NCI-H69 (cell line): ENCODE results near the gene GPR15LG.
A peak's percentile ranks its signal among the peaks of the same experiment; 100 is the strongest.
"Not testable (repeated sequence)": the region's sequence is repeated elsewhere in the genome, so short reads cannot be mapped to it uniquely, and the experiment has no call there.

Source experiments
- DNase-seq: peaks from one replicate; lab custom pipeline; 2025; lab: John Stamatoyannopoulos, UW

GPR15LG gene

DNA sequence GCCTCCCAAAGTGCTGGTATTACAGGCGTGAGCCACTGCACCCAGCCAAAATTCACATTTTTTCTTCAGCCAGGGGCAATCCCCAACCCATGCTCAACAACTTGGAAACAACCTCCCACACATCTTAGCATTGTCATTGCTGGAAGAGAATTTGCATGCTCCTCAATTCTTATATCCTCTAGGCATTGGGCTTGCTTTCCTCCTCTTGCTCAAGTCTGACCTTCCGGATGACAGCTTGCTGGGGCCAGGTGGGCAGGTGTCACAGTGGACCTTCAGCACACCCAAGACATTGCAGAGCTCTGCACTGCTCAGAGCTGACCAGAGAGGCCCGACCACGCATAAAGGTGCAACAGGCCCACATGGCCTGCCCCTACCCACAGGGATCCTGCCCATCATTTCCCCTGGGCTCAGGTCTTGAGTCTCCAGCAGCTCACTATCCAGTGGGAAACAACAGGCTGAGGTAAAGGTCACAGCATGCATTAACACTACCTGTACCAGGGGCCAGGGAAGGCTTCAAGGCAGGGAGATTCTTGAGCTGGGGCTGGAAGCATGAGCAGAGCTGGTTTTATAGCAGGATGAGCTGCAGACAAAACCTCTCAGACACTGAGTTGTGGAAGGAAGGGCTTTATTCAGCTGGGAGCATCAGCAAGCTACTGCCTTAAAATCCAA, 6.8 kb upstream of the GPR15LG start:
- no peak for DNase-seq

DNA sequence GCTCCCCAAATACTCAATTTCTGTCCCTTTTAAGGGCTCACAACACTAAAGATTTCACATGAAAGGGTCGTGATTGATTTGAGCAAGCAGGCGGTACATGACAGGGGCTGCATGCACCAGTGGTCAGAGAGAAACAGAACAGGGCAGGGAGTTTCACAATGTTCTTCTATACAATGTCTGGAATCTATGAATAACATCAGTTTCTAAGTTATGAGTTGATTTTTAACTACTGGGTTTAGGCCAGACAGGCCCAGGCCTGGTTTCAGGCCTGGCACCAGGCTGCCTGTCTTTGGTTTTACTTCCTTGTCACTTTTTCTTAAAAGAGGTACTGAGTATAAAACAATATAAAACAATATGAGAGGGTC, 6.3 kb upstream of the GPR15LG start:
- not testable (repeated sequence) for DNase-seq

DNA sequence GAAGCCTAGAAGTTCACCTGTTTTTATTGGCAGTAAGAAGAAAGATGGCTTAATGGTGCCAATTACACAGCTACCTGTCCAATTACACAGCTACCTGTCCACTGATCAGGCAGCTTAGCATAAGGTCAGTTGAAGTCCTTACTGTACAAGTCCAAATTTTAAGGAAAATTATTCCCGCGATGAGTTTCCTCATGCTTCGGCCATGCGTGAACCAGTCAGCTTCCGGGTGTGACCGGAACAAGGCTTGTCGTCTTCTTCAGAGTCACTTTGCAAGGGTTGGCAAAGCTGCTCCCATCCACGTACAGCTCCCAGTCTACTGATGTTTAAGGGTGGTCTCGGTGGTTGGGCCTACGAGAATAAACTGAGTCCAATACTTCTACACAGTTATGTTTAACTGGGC, 5.2 kb upstream of the GPR15LG start:
- not testable (repeated sequence) for DNase-seq

DNA sequence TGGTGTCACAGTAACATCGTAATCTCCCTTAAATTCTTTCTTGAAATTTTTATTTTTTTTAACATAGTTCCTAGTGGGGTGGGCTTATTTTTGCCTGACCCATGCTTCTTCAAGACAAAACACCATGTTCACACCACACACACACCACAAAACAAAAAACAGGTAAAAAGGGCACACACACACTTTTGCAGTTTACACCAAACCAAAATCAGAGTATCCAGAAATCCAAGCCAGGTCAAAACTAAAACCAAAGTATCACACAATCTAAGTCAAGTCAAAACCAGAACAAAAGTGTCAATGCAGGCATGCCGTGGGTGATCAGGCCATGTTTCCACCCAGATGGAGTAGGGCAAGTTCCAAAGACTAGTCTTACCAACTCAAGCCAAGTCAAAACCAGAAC, 2.4 kb upstream of the GPR15LG start:
- DNase-seq: not testable (repeated sequence)

DNA sequence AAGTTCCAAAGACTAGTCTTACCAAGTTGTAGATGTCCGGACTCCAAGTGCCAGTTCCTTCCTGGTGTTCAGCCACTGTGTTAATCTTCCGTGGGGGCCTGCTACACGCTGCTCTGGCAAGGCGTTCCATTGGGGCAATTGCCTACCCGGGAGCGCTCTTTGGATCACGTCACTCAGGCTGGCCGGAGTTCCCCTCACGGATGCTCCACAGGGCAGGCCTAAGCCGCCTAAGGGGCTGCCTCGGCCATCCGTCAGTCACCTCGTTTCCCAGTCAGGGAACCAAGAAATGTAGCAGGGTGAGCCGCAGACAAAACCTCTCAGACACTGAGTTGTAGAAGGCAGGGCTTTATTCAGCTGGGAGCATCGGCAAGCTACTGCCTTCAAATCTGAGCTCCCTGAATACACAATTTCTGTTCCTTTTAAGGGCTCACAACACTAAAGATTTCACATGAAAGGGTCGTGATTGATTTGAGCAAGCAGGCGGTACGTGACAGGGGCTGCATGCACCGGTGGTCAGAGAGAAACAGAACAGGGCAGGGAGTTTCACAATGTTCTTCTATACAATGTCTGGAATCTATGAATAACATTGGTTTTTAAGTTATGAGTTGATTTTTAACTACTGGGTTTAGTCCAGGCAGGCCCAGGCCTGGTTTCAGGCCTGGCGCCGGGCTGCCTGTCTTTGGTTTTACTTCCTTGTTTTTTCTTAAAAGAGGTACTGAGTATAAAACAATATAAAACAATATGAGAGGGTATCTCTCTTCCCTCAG, 1.7 kb upstream of the GPR15LG start:
- DNase-seq: not testable (repeated sequence)

DNA sequence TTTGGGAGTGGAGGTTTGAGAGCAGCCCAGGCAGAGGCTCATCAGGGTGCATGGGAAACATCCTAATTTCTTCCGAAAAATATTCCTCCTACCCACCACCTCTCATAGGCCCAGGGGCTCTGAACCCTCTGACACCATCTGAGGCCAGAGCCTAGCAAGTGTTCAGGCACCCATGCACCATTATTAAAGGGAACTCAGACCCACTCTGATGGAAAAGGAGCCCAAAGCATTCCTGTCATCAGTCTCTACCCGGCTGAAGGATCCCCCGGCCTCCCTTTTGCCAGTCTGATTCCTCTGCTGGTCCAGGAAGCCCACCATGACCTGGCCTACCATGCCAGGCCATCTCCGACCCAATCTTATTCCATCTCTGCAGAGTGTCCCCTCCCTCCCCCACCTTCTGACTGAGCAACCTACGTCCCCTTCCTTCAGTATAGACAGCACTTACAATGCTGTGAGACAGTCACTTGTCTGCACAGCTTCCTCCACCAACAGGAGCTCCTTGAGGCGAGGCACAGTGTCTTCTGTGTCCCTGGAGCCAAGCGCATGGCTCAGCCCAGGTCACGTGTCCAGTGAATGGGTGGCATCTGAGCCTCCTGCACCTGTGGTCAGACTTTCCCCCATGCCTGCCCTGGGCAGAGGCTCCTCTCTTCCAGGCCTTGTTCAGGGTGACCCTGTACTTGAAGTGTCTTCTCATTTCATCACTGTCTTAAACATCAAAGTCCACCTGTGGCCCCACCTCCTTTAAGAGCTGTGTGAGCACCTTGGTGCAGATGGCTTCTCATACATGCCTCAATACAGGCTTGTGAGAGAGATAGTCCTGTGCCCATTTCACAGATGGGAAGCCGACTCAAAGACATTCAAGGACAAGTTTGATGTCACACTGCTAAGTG, 889 bp upstream of the GPR15LG start:
- no peak for DNase-seq

DNA sequence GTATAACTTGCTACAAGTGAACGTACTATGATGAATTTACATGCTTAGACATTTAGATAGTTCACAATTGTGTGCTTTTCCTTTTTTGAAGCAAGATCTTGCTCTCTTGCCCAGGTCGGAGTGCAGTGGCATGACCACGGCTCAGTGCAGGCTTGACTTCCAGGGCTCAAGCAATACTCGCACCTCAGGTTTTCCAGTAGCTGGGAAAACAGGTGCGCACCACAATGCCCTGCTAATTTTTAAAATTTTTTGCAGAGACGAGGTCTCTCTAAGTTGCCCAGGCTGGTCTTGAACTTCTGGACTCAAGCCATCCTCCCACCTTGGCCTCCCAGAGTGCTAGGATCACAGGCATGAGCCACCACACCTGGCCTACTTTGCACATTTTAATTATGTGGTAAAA, 1.8 kb downstream of the GPR15LG start:
- DNase-seq: no peak

DNA sequence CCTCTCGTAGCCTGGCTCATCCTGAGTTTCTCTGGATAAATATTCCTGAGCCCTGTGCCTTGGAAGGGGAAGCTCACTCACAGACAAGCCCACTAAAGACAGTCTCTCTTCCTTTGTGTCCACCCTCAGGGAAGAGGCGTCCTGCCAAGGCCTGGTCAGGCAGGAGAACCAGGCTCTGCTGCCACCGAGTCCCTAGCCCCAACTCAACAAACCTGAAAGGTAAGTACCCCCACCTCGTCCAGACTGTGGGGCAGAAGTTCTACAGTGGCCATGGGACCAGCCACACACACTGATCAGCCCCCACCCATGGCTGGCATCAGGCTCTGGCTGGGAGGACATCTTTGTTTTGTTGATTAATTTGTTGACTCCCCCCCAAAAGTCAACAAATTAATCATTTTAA, 2.8 kb downstream of the GPR15LG start:
- no peak for DNase-seq

DNA sequence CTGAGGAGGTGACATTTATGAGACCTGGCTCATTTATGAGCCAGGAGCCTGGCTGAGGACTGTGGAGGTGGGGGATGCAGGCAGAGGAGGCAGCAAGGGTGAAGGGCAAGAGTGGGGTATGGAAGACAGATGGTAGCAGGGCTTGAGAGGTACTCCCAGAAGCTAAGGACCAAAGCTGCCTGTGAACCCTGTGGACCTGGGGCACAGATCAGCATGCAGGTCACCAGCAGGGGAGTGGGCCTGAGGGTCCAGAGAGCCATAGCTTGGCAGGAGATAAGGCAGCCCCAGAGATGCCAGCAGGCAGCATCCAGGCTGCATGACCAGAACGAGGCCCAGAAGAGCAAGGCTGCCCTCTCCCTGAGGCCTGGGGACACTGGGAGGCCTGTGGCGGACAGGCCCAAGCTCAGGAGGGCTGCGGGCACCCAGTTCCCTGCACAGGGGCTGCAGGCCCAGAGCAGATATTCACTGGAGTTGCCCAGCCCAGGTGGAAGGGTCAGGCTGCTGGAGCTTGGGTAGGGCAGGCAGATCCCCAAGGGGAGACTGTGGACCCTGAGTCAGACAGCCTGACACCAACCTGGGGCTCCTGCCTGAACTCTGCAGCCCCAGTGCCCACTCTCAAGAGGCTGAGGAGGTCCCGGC, 3.4 kb downstream of the GPR15LG start:
- DNase-seq: no peak

DNA sequence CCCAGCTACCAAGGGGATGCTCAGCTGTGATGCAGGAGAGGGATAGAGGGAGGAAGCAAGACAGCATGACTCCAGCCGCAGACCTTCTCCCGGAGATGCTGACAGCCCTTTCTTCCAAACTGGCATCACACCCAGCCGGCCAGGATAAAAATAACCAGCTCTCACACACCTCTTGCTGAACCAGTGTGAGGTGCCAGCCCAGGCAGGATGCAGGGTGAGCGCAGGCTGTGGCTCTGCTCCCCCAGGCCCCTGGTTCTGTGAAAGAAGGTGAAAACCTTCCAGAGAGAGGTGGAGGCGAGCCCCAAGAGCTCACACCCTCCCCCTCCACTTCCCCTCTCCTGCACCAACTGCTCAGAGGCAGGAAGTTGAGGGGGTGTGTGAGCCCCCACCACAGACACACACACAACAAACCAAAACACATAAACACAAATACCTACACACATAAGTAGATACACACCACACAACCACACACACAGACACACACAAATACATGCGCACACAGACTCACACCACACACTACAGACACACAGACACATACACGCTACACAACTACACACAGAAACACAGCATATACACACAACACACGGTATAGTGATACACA, 4.0 kb downstream of the GPR15LG start:
- DNase-seq: no peak

DNA sequence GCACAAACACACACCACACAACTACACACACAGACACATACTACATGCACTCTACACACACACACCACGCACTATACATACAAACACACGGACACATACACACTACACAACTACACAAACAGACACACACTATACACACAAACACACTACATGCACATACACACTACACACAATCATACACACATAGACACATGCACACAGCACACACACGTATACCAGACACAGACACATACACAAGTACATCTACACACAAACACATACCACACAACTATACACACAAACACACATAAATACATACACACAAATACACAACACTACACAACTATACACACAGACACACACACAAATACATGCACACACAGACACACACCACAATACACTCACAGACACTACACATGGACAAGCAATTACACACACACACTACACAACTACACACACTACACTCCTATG, 4.6 kb downstream of the GPR15LG start:
- DNase-seq: no peak

DNA sequence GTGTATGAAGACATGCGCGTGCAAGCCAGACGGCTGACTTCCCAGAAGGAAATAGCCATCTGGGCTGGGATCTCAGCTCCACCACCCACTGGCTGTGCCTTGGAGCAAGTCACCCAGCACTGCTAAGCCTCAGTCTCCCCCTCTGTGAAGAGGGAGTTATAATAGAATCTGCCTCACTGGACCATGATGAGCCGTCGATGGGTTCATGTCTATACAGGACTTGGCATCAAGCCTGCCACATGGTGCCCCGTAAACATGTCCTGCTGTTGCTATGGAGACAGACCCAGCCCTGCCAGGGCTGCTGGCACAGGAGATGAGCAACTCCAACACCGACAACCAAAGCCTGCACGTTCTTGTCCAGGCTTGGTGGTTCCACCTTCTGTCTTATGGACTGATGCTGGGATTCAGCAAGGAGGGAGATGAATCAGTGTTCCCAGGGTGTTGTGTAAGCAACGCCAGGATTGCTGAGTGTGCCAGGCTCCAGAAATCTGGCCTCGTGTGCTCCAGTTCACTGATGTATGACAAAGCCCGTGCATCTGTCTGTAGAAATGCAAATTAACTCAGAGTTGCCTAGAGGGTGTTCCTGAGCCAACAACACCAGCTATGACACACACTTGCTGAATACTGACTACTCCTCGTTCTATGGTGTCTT, 5.6 kb downstream of the GPR15LG start:
- DNase-seq: peak; percentile 84

DNA sequence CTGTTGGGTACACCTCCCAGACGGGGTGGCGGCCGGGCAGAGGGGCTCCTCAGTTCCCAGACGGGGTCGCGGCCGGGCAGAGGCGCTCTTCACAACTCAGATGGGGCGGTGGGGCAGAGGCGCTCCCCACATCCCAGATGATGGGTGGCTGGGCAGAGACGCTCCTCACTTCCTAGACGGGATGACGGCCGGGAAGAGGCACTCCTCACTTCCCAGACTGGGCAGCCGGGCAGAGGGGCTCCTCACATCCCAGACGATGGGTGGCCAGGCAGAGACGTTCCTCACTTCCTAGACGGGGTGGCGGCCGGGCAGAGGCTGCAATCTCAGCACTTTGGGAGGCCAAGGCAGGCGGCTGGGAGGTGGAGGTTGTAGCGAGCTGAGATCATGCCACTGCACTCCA, 6.8 kb downstream of the GPR15LG start:
- not testable (repeated sequence) for DNase-seq

DNA sequence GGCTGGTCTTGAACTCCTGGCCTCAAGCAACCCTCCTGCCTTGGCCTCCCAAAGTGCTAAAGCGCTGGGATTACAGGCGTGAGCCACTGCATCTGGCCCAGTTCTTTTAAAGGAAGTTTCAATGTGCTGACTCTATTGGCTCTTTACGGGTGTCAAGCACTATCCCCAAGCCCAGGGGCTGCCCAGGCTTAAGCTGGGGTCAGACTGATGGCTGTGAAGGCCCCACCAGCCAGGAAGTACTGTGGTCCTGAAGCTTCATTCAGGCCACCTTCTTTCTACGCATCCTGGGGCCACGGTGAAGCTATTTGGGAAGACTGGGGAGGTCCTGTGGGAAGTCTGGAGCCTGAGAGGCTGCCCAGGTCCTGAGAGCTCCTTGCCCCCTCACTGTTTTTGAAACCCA, 8.0 kb downstream of the GPR15LG start:
- no peak for DNase-seq

DNA sequence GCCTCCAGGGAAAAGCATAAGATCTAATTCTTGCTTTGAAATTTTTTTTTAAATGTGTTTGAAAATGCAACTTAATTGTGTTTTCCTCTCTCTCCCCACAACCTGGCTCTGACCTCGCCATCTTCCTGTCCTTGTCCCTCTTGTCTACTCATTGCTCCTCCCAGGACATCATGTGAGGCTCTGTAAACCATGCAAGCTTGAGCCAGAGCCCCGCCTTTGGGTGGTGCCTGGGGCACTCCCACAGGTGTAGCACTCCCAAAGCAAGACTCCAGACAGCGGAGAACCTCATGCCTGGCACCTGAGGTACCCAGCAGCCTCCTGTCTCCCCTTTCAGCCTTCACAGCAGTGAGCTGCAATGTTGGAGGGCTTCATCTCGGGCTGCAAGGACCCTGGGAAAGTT, 10.9 kb downstream of the GPR15LG start:
- no peak for DNase-seq

DNA sequence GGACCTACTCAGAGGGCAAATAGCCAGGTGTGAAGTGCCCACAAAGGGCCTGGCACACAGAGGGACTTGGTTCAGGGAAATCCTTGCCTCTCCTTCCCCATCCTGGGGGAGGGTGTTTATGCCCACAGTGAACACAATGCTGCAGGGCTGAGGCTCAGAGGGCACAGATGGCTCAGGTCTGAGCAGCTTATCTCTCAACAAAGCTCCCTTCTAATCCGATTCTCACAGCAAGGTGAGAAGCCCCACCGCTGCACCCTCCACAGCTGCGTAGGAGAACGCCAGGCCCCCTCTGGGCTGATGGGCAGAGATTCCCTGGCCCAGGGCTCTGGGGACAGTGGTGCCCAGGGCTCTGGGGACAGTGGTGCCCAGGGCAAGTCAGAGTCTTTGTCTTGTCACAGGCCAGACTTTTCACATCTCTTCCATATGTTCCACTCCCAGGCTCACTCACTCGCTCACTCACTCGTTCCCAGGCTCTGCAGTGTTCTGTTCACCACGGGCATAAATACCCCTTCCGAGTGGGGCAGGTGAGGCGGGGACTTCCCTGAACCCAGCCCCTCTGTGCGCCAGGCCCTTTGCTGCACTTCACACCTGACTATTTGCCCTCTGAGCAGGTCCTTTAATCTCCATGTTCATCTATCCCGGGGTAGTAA, 12.1 kb downstream of the GPR15LG start:
- no peak for DNase-seq

DNA sequence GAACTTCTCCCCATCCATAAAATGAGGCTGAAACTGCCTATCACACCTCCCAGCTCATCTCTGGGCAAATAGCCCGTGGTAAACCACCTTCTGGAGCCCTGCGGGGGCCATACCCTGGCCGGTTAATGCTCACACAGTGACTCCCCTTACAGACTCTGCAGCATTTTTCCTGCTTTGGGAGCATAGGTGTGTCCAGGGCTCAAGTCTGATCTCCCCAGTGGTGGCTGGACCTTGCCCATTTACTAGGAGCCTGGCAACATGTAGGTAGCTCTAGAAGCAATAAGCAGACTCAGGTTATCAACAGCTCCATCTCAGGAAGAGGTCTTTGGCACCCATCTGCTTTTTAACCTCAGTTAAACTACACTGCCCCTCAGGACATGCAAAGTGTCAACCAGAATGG, 15.2 kb downstream of the GPR15LG start:
- no peak for DNase-seq

DNA sequence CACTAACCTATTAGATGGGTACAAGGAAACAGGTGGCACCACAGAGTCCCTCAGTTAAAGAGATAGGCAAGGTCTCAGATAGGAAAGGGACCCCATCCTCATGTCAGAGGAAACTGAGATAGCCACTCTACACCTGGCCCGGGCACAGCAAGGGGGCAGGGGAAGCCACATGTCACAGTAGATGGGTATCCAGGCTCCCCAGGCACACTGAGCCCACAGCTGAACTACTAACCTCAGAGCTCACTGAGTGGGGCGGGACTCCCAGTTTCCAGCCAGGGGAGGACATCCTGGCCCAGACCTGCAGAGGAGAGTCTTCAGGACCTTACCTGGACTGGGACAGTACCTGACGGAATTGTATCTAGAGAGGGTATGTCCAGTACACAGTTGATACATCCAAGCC, 17.0 kb downstream of the GPR15LG start:
- no peak for DNase-seq

DNA sequence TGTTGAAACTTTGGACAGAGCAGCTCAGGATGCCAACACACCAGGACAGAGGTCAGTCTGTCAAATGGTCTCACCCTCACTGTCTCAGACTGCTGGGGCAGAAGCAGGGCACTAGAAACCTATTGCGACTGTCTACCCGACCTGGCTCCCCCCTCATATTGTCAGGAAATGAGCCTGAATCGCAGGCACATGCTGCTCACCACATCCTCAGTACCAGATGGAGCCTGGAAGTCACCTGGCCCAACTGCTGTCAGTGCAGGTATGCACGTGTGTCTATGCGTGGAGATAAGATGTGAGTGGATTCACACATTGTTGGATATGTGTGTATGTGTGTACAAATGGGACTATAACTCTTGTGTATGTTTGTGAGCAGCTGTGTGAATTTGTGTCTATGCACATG, 17.5 kb downstream of the GPR15LG start:
- DNase-seq: no peak

DNA sequence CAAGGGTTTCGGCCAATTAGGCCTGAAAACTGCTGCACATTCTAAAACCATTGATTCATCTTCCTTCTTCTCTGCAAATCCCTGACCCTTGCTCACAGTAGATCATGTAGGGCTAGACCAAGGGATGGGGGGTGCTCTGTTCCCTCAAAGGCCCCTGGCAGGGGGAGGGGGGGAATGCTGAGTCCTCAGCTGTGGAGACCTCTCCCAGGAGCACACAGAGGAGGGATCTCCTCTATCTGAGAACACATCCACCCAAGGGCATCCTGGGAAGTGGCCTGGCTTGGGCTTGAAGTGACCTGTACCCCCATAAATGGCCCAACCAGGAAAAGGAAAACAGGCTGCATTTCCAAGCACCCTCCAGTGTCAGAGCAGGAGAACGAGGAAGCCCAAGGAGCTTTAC, 19.7 kb downstream of the GPR15LG start:
- no peak for DNase-seq
